AML-193 (cell line): Measurements from ENCODE around the gene DDX31.

Source experiments
- DNase-seq, 2 experiments: peaks; one replicate each; lab custom pipeline; 2025; lab: John Stamatoyannopoulos, UW

DDX31 gene

DNA sequence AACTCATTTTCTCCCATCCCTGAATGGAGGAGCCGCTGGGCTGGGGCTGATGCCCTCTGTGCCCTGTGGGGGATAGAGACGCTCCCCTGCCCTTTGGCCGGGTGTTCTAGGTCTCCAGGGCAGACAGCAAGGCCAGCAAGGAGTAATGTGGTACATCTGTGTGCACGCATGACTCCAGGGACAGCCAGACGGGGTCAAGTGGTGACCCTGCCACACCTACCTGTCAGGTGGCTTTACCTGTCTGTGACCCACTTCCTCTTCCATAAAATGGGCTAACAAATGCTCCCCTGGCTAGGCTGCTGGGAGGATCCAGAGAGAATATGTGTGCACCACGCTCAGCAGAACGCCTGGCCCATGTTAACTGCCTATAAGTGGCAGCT lies 122.7 kb downstream of the DDX31 start:
- no peak for DNase-seq

DNA sequence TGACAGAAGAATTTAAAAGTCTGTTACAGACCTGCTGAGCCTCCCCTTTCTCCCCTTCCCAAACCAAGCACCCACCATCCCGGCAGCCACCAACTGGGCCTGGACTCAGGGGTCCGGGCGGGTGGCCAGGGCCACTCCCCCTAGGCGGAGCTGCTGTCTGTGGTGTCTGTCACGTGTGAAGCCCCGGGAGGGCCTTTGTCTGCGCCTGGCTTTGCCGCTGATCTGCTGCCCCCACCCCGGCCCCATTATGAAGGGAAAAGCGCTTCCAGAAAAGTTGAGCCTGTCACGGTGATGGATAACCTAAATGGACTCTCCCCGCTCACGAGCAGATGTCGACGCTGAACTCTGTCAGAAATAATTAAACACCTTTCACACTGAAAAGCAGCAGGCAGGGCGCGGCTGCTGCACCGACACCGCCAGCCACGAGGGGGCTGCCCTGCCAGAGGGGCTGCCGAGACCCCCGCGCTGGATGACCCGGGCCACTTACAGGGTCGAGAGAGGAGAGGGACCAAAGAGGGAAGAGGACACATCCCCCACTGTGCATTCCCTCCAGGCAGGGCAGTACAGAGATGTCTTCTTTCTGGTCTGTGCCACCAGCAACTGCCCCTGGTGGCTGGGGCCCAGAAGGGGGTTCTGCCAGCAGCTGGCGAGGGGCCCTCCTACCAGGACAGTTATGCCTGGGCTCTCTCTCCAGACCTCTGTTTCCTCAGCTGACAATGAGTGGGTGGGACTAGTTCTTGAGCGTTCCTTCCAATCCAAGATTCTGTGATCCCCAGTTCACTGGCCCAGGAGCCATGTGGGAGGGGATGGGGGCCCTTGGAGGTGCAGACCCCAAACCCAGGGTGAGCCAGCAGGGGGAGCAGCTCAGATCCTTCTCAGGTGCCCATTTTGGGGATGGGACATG lies 123.4 kb downstream of the DDX31 start:
- no peak for DNase-seq

- no peak for DNase-seq
Observed at GRCh38 chr9:132545578-132545977, 124.2 kb downstream of the DDX31 start.

- no peak for DNase-seq
Observed at GRCh38 chr9:132543960-132544359, 125.8 kb downstream of the DDX31 start.

GRCh38 chr9:132543251-132543650 lies 126.5 kb downstream of the DDX31 start:
- DNase-seq = no peak
